Stimulated activated memory B cell treated with anti-CD40 and anti-IgM and Interleukin-4, amounts not matched to agents 10 μg/mL and 1 μg/mL and 100 μg/mL, for 72 hours (primary cell): Measurements from ENCODE around the gene IBA57.
"Not testable (repeated sequence)": the region's sequence is repeated elsewhere in the genome, so short reads cannot be mapped to it uniquely, and the experiment has no call there.

ENCODE experiments used
- ATAC-seq: fragments of 150-1000 bp; cut with Tn5 transposase; 2 replicates; pipeline ENCODE4 v1.10.0; 2021
- H3K27ac Mint-ChIP-seq: one replicate; pipeline ENCODE4 v1.8.0; 2022; ENCODE audit warnings: mild to moderate bottlenecking, mixed read lengths
- H3K27me3 Mint-ChIP-seq: one replicate; pipeline ENCODE4 v1.8.0; 2022; ENCODE audit warnings: mixed read lengths
- H3K36me3 Mint-ChIP-seq: one replicate; pipeline ENCODE4 v1.8.0; 2022; ENCODE audit warnings: mixed read lengths
- H3K4me1 Mint-ChIP-seq: one replicate; pipeline ENCODE4 v1.8.0; 2022; ENCODE audit warnings: mixed read lengths
- H3K4me3 Mint-ChIP-seq: one replicate; pipeline ENCODE4 v1.8.0; 2022; ENCODE audit warnings: mild to moderate bottlenecking, moderate library complexity, mixed read lengths
- H3K9me3 Mint-ChIP-seq: one replicate; pipeline ENCODE4 v1.8.0; 2022; ENCODE audit warnings: mixed read lengths

The IBA57 gene

DNA sequence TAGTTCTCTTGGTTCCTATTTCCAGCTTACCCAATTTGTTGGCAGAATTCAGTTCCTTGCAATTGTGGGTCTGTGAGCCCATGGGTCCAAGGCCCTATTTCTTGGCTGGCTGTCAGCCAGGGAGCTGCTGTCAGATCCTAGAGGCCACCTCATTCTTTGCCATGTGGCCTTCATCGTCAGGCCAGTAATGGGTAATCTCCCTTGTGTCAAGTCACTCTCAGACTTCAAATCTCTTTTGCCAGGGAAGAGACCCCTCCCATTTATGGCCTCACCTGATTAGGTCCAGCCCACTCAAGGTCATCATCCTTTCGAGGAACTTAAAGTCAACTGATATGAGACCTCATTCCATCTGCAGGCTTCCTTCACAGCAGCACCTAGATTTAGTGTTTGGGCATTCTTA, 60.1 kb downstream of the IBA57 start:
- Mint-ChIP-seq H3K27me3 (no peaks in the 10 kb centered on the region), H3K36me3 (peaks cover 46% of the 10 kb centered on the region), H3K4me1 (no peaks in the 10 kb centered on the region), H3K4me3 (no peak overlapping the region), H3K27ac (no peak overlapping the region), H3K9me3 (peaks cover 2% of the 10 kb centered on the region)
- no peak for ATAC-seq

DNA sequence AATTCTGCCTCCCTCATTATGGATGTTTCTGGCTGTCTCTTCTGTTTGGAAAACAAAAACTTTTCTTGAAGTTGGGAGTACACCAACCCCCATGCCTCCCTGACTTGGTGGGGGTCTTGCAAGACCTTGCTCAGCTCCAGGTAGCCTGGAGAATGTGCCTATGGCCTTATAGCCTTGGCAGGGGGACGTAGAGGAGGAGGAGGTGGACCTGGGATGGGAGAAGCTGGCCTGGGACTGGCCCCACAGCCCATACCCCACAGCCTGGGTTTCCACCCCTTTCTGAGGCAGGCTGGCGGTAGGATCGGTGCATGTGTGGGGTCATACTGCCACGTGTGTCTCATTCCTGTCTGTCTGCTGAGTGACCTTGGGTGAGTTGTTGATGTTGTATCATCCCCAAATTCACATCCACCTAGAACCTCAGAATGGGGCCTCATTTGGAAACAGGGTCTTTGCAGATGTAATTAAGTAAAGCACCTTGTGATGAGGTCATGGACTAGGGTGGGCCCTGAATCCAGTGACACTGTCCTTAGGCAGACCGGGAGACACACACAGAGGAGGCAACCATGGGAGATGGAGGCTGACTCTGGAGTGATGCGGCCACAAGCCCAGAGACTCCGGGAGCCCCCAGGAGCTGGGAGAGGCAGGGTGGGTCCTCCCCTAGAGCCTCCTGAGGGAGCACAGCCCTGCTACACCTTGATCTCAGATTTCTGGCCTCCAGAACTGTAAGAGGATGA, 60.7 kb downstream of the IBA57 start:
- no peak overlapping the region for H3K27ac Mint-ChIP-seq
- no peaks in the 10 kb centered on the region for H3K4me1 Mint-ChIP-seq

DNA sequence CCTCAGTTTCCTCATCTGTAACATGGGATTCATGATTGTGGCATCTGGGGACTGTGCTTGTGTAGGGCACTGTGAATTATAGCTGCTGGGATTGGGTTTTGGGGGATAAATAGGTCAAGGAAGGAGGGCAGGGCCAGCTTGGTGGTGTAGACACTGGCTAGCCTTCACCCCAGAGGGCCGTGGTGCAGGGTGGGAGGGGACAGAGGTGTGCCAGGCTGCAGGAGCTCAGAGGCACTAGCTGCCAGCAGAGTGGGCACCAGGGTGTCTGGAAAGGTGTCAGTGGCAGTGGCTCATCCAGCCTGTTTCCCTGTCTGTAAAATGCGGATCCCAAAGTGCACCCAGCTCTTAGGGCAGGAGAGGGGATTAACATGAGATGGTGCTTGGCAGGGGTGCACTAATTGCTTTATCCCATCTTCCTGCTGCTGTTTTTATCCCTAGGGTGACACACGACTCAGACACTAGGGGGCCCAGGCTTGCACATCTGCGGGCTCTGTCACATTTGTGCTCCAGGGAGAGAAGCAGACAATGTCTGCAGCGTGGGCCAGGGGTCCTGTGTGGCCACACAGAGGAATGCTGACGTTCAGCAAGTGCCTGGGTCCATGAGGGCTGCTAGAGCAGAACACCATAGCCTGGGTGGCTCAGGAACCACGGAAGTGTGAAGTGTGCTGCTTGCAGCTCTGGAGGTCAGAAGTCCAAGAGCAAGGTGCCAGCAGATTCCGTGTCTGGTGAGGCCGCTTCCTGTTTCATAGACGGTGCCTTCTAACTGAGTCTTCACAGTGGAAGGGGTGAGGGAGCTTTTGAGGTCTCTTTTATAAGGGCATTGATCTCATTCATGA, 61.6 kb downstream of the IBA57 start:
- Mint-ChIP-seq H3K4me3 (no peak overlapping the region), H3K27ac (no peak overlapping the region), H3K9me3 (peaks cover 2% of the 10 kb centered on the region), H3K27me3 (no peaks in the 10 kb centered on the region), H3K4me1 (no peaks in the 10 kb centered on the region), H3K36me3 (peaks cover 47% of the 10 kb centered on the region)
- ATAC-seq, result no peak

More for the DNA sequence above, 60.7 kb downstream of the IBA57 start:
- peaks cover 2% of the 10 kb centered on the region for H3K9me3 Mint-ChIP-seq
- no peaks in the 10 kb centered on the region for H3K27me3 Mint-ChIP-seq
- H3K4me3 Mint-ChIP-seq, result no peak overlapping the region
- no peak for ATAC-seq
- H3K36me3 Mint-ChIP-seq, result peaks cover 46% of the 10 kb centered on the region

DNA sequence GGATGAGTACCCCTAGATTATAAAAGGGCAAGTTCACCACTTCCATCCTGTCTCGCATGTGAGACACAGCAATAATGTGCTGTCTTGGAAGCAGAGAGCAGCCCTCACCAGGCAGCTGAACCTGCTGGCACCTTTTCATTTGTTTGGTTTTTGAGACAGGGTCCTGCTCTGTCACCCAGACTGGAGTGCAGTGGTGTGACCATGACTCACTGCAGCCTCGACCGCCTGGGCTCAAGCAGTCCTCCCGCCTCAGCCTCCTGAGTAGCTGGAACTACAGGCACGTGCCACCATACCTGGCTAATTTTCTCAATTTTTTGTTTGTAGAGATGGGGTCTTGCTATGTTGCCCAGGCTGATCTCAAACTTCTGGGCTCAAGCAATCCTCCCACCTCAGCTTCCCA, 62.5 kb downstream of the IBA57 start:
- not testable (repeated sequence) for H3K9me3 Mint-ChIP-seq, H3K27me3 Mint-ChIP-seq, H3K4me1 Mint-ChIP-seq, H3K4me3 Mint-ChIP-seq, ATAC-seq, H3K27ac Mint-ChIP-seq
- peaks cover 51% of the 10 kb centered on the region for H3K36me3 Mint-ChIP-seq

DNA sequence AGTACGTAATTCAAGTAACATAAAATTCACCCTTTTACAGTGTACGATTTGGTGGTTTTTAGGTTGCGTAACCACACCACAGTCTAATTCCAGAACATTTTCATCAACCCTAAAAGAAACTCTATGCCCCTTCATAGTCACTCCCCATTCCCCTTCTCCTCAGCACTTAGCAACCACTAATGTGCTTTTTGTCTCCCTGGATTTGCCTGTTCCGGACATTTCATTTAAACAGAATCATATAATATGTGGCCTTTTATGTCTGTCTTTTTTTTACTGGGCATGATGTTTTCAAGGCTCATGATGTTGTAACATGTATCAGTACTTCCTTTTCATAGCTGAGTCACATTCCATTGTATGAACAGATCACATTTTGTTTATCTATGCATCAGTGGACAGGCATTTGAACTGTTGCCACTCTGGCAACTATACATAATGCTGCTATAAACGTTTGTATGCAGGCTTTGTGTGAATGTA, 63.0 kb downstream of the IBA57 start:
- no peak for ATAC-seq
- Mint-ChIP-seq H3K4me1 (no peaks in the 10 kb centered on the region), H3K9me3 (peaks cover 9% of the 10 kb centered on the region), H3K4me3 (no peak overlapping the region), H3K36me3 (peaks cover 51% of the 10 kb centered on the region), H3K27me3 (no peaks in the 10 kb centered on the region), H3K27ac (no peak overlapping the region)

DNA sequence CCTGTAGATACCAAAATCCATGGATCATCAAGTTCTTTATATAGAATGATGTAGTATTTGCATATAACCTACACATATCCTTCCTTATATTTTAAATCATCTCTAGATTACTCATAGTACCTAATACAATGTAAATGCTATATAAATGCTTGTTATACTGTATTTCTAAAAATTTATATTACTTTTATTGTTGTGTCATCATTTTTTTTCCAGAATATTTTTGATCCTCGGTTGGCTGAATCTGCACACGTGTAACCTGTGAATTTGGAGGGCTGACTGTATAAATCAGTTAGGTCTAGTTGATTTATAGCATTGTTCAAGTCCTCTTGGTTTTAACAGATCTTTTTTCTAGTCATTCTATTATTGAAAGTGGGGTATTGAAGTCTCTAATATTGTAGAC, 65.6 kb downstream of the IBA57 start:
- Mint-ChIP-seq H3K4me1 (no peaks in the 10 kb centered on the region), H3K9me3 (peaks cover 17% of the 10 kb centered on the region), H3K27ac (no peak overlapping the region), H3K27me3 (no peaks in the 10 kb centered on the region), H3K36me3 (peaks cover 46% of the 10 kb centered on the region), H3K4me3 (no peak overlapping the region)
- no peak for ATAC-seq
